Stimulated activated CD8-positive, alpha-beta memory T cell treated with anti-CD3 and anti-CD28 coated beads, Interleukin-15, amount 100 ng/mL, for 24 hours (primary cell): ENCODE data around the gene ZNF79.

ENCODE experiments used
- DNase-seq: peaks from one replicate; pipeline ENCODE4 v3.0.0-alpha.2; 2020; ENCODE audit warnings: low read depth

ZNF79 gene

DNA sequence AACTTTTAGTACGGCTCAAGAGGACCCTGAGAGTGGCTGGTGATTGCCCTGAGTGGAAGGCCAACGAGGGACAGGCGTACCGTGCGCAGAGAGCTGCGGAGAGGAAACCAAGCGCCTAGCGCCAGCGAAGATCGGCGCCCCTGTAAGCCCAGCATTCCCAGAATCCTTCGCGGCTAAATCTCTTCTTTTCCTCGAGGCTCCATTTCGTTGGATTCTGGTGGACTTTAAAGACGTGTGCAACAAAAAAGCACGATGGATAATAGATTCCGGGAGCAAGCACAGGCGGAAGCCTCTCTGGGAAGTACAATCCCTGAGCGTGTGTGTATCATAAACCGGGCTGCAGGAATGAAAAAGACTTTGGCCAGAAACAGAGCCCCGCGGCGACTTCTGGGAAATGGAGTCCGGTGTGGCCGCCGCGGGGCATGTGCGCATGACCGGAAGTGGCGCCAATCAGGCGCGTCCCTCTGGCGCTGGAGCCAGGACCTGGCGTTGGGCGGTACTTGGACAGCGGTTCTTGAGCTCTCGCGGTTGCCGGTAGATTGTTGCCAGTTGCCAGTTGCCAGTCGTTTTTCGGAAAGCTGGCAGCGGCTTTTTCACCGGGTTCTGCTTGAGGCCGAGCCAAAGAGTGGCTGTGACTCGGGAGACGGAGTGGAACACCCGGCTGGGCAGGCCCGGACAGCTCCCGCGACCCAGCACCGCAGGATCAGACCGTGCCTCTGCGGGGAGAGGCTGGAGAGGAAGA, at the start of gene ZNF79:
ZNF79 (plus strand) TSS at position 449 of the 742 bp plus-strand sequence. CDS start 406 bp downstream, outside the sequence.
- peak; percentile 91 for DNase-seq

DNA sequence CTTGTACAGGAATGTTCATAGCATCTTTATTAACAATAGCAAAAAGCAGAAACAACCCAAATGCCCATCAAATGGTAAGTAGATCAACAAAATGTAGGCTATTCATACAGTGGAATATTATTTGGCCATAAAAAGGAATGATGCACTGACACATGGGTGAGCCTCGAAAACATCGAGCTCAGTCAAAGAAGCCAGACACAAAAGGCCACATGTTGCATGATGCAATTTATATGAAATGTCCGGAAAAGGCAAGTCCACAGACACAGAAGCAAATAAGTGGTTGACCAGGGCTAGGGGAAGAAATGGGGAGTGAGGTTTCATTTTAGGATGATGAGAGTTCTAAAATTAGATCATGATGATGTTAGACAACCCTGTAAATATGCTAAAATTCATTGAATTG, 43.7 kb upstream of the ZNF79 start:
- DNase-seq, result no peak

- no peak for DNase-seq
Measured at GRCh38 chr9:127382541-127382940, 41.6 kb upstream of the ZNF79 start.

DNA sequence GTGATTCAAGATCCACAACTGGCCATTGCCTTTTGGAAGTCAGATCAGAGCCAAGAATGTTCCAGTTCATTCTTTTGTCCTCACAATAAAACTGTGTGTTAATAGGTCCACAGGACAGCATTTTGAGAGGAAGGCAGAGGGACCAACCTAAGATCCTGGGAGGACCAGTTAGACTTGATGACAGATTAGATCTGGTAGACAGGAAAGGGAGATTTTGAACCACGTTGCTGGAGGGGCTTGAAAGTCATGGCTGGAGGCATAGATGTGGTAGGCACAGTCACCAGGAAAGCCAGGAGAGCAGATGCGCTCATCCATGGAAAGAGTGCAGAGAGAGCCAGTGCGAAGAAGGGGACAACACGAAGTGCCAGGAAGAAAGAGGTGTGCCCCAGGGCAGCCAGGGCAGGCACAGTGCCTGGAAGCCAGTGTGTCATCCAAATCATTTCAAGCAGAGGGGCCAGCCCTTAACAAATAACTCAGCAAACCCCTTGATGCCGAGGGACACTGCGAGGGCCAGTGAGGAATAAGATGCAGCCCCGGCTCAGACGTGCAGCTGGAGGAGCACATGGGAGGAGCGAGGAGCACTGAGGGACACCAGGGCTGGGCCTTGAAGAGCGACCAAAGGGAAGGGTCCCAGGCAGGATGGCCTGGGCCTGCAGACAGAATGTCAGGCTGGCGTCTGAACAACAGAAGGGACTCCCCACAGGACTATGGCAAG, 40.0 kb upstream of the ZNF79 start:
- no peak for DNase-seq

DNA sequence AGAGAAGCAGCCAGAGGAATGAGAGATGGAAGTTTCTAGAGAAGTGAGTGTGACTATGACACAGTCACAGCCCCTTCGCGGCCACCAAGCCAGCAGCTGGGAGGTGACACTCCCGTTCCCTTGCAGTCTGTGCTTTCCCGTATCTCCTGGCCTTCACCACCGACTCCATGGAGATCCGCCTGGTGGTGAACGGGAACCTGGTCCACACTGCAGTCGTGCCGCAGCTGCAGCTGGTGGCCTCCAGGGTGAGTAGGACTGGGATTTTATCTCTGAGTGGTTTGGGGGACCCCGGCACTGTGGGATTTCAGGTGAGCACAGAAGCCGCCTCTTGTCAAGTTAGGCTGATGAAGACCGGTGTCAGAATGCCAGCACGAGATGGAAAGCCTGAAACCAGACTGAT, 39.3 kb upstream of the ZNF79 start:
- DNase-seq, result no peak

- no peak for DNase-seq
Measured at GRCh38 chr9:127386249-127386648, 37.9 kb upstream of the ZNF79 start.

DNA sequence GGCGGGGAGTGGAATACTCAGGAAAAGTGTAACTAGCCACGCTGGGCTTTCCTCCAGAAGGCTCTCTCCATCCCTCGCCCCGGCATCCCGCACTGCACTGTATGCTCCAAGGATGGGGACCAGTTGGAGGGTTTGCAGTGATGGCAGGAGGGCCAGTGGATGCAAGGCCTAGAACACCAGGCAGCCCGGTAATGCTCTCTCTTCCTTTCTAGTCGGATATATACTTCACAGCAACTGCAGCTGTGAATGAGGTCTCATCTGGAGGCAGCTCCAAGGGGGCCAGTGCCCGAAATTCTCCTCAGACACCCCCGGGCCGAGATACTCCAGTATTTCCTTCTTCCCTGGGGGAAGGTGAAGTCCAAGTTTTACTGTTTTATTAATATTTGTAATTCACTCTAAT, 37.2 kb upstream of the ZNF79 start:
- DNase-seq, result no peak

- peak; percentile 40 for DNase-seq
Measured at GRCh38 chr9:127388037-127388855, 35.9 kb upstream of the ZNF79 start.

DNA sequence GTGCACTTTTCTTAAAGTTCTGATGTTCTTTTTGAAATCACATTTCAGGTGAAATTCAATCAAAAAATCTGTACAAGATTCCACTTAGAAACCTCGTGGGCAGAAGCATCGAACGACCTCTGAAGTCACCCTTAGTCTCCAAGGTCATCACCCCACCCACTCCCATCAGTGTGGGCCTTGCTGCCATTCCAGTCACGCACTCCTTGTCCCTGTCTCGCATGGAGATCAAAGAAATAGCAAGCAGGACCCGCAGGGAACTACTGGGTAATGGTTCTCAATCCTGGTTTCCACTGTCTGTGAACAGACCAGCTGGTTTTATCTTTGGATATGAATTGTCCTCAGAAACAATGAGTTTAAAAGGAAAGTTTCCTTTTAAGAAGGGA, 35.3 kb upstream of the ZNF79 start:
- no peak for DNase-seq

DNA sequence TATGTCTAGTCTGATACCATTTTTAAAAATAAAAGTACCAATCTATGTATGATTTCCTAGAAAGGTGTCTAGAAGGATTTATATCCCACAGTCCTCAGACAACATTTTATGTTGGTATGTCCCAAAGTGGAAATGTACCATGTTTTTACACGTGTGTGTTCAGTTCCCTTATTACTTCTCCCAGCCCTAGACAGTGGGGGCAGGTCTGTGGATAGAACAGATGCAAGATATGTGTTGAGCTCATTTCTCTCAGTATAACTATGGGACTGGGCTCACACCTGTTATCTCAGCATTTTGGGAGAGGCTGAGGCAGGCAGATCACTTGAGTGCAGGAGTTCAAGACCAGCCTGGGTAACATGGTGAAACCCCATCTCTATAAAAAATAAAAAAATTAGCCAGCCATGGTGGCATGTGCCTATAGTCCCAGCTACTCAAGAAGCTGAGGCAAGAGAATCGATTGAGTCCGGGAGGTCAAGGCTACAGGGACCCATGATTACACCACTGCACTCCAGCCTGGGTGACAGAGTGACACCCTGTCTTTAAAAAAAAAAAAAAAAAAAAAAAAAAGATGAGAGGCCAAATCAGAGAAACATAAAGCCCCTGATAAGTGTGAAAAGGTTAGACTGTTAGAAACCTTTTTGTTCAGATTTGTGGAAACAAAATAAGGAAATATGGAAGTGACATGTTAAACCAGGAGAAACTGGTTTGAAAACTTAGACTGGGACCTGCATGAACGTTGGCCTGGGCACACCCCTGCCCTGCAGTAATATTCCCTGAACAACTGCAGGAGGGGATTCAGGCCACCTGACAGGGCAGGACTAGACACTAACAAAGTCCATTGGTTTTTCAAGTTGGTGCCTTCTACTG, 34.6 kb upstream of the ZNF79 start:
- no peak for DNase-seq

DNA sequence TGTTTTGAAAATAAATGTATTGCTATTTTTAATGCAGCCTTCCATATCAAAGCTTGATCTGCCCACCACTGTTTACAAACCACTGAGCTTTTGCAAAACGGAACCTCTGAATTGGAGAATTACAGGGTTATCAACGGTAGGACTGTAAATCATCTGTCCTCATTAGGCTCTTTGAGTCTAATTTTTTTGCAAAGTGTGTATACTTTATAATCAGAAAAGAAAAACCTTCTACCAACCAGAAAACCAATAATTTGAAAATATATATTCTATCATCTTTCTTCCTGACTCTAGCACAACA, 34.0 kb upstream of the ZNF79 start:
- DNase-seq, result no peak

DNA sequence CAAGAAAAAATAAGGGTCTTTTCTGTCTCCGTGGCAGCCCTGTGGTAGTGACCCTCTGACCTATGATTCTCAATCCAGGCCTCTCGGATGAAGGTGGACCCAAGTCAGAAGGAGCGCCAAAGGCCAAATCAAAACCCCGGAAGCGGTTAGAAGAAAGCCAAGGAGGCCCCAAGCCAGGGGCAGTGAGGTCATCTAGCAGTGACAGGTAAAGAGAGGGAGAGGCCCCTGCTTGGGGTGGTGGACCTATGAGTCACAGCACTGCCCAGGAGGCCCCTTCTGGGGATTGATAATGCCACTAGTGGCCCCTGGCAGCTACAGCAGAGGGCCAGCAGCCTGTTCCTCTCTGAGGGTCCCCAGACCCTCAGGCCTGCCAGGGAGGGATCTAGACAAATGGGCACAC, 33.6 kb upstream of the ZNF79 start:
- no peak for DNase-seq

GRCh38 chr9:127392166-127392565, 32.0 kb upstream of the ZNF79 start:
- no peak for DNase-seq

GRCh38 chr9:127392976-127393375, 31.2 kb upstream of the ZNF79 start:
- DNase-seq, result no peak

GRCh38 chr9:127393645-127394044, 30.5 kb upstream of the ZNF79 start:
- no peak for DNase-seq

DNA sequence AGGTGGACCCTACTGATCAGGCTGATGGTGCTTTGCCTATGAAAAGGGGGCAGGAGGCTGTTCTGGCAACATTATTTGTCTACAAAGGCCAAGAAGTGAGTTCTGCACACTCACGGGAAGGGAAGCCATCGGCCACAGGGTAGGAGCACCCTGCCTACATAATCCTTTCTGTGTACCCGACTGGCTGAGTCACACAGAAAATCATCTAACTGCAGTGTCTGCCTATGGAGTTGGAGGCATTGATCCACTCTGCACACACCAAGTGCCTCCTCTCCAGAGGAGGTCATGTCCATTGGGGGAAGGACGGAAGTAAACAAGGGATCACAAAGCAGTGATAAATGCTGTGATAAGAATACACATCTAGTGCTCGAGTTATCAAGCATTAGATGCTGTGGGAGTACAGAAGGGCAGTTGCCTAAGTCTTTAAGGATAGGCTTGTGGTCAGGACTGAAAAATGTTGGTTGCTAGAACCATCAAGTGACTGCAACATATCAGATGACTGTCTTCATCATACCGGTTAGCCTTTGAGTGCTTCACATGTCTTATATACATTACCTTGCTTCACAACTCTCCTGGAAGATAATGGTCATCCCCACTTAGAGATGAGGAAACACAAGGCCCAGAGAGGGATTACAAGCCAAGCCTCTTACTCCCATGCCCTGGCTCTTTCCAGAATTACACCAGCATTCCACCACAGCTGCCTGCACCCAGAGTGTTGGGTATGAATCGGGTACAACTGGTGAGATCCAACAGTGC, 28.5 kb upstream of the ZNF79 start:
- no peak for DNase-seq

DNA sequence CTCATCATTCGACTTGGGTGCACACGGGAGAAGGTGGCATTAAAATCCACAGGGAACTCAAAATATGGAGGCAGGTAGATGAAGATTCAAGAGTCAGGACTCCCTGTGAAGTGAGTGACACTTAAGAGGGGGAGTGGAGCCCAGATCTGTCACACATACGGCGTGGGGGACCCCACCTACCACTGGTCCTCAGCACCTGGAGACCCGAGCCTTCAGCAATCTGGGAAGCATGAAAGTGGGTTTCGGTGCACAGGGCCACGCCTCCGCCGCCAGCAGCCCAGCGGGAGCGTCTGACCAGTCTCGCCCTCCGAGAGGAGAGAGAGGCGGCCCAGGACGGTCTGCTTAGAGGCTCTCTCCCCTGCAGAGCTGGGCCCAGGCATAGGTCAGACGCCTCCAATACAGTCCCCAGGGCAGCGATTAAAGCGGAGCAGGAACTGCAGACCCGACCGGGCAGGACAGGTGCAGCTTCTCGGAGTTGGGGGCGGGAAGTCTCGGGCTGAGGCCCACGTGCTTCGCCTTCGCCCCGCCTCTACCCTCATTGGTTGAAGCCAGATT, 27.9 kb upstream of the ZNF79 start:
- no peak for DNase-seq

GRCh38 chr9:127396808-127397645, 27.2 kb upstream of the ZNF79 start, which contains the start of gene SLC2A8:
Gene SLC2A8 (plus strand): TSS chr9:127397169. CDS start chr9:127397231, 62 bp downstream.
- peak; percentile 69 for DNase-seq

- DNase-seq, result no peak
Measured at GRCh38 chr9:127397646-127398274, 26.4 kb upstream of the ZNF79 start.

DNA sequence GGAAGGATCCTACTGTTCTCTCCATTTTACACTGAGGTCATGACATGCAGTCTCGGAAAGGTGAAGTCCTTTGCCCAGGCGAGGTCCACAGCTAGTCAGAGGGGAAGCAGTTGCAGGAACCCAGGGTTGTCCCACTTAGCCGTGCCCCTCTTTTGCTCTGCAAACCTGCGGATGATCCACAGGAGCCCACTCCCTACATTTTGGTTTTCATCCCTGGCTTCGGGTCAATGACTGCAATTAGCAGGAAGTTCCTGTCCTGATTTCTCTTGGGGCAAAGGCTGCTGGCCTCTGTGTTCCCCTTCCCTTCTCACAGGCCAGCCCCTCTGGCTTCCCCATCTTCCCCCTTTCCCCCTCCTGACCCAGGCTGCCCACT, 25.9 kb upstream of the ZNF79 start:
- DNase-seq, result no peak
